Neural crest cell (in vitro differentiated cells): ENCODE results near the gene SPAAR. TPM values are rescaled to one million over a fixed set of nuclear protein-coding genes. Genes with fewer than 3 reads are reported as not detected.

Experiments
- DNase-seq: peaks from one replicate; pipeline ENCODE4 v3.0.0; 2021; ENCODE audit warnings: low read depth, mixed read lengths, low spot score
- H3K27ac Mint-ChIP-seq: one replicate; pipeline ENCODE4 v1.8.0; 2021; ENCODE audit warnings: mild to moderate bottlenecking, mixed read lengths; ENCODE audit not compliant: unreplicated experiment
- H3K27me3 Mint-ChIP-seq: 2 replicates; pipeline ENCODE4 v1.8.0; 2021; ENCODE audit warnings: low read depth, mild to moderate bottlenecking, mixed read lengths
- H3K36me3 Mint-ChIP-seq: 2 replicates; pipeline ENCODE4 v1.8.0; 2021; ENCODE audit warnings: low read depth, mild to moderate bottlenecking, mixed read lengths
- H3K4me1 Mint-ChIP-seq: 2 replicates; pipeline ENCODE4 v1.8.0; 2021; ENCODE audit warnings: mixed read lengths
- H3K4me3 Mint-ChIP-seq: one replicate; pipeline ENCODE4 v1.8.0; 2021; ENCODE audit warnings: mild to moderate bottlenecking, mixed read lengths
- H3K9me3 Mint-ChIP-seq: 2 replicates; pipeline ENCODE4 v1.8.0; 2021; ENCODE audit warnings: mixed read lengths
- CTCF ChIP-seq: fragments of 200-600 bp; sonication (generic); conservative IDR thresholded peaks from 2 replicates; pipeline ENCODE4 v1.5.0; 2021; ENCODE audit warnings: antibody characterized with exemption, mild to moderate bottlenecking
- total RNA-seq: library from RNA; stranded (reverse); gene quantifications from 2 replicates; pipeline ENCODE4 v1.2.1, GENCODE V29; 2021

The SPAAR gene
- total RNA-seq, 1 donor from 2014 or later, result not detected

GRCh38 chr9:35864695-35865255 lies 44.5 kb upstream of the SPAAR start:
- peaks cover 23% of the 10 kb centered on the region for H3K27me3 Mint-ChIP-seq
- no peaks in the 10 kb centered on the region for H3K36me3 Mint-ChIP-seq
- H3K4me3 Mint-ChIP-seq, result no peak overlapping the region
- no peak overlapping the region for H3K27ac Mint-ChIP-seq
- TF ChIP-seq CTCF, result no peak
- H3K9me3 Mint-ChIP-seq, result no peaks in the 10 kb centered on the region
- H3K4me1 Mint-ChIP-seq, result no peaks in the 10 kb centered on the region
- DNase-seq, result no peak

- H3K9me3 Mint-ChIP-seq, result no peaks in the 10 kb centered on the region
- H3K27ac Mint-ChIP-seq, result no peak overlapping the region
- H3K4me3 Mint-ChIP-seq, result no peak overlapping the region
- no peaks in the 10 kb centered on the region for H3K4me1 Mint-ChIP-seq
- no peak for TF ChIP-seq CTCF
- peaks cover 4% of the 10 kb centered on the region for H3K27me3 Mint-ChIP-seq
- H3K36me3 Mint-ChIP-seq, result no peaks in the 10 kb centered on the region
- DNase-seq, result no peak
Measured at GRCh38 chr9:35867538-35867937, 41.8 kb upstream of the SPAAR start.

DNA sequence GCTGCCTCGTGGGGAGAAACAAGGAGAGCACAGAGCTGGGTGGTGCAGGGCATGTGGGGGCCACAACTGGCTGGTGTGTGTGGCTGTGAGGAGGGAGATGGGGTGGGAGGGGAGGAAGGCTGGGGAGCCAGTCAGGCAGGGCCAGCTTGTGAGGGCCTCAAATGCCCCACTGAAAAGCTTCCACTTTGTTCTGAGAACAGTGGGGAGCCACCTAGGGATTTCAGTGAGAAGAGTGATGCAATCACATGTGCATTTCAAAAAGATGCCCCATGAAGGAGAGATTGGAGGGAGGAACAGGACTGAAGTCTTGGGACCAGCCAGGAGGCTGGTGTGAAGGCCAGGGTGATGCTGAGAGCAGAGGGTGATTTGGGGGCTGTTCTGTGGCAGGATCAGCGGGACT lies 40.4 kb upstream of the SPAAR start:
- H3K4me1 Mint-ChIP-seq, result no peaks in the 10 kb centered on the region
- no peak overlapping the region for H3K27ac Mint-ChIP-seq
- H3K9me3 Mint-ChIP-seq, result no peaks in the 10 kb centered on the region
- no peaks in the 10 kb centered on the region for H3K27me3 Mint-ChIP-seq
- no peak for TF ChIP-seq CTCF
- no peaks in the 10 kb centered on the region for H3K36me3 Mint-ChIP-seq
- no peak overlapping the region for H3K4me3 Mint-ChIP-seq
- DNase-seq, result no peak

DNA sequence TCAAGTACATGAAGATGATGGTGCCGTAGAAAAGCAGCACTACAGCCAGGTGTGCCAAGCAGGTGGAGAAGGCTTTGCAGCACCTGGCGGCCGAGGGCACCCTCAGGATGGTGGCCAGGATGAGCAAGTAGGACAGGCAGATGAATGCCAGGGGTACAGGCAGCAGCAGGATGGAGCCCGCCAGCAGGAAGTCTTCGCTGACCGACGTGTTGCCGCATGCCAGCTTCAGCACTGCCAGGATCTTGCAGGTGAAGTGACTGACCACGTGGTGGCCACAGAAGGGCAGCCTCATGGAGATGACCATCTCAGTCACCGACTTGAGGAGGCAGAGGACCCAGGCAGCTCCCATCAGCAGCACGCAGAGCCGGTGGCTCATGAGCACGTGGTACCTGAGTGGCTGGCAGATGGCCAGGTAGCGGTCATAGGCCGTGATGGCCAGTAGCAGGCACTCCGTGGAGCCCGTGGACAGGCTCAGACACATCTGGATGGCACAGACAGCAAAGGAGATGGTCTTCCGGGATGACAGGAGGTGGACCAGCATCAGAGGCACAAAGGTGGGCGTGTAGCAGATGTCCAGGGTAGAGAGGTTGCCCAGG lies 39.6 kb upstream of the SPAAR start:
- H3K4me3 Mint-ChIP-seq, result no peak overlapping the region
- no peak for TF ChIP-seq CTCF
- peaks cover 1% of the 10 kb centered on the region for H3K27me3 Mint-ChIP-seq
- no peaks in the 10 kb centered on the region for H3K36me3 Mint-ChIP-seq
- no peaks in the 10 kb centered on the region for H3K4me1 Mint-ChIP-seq
- DNase-seq, result no peak
- peaks cover under 1% of the 10 kb centered on the region for H3K9me3 Mint-ChIP-seq
- H3K27ac Mint-ChIP-seq, result no peak overlapping the region

GRCh38 chr9:35870351-35870923 lies 38.9 kb upstream of the SPAAR start, which contains the start of gene OR13J1:
OR13J1 (minus strand) TSS chr9:35870401; CDS start chr9:35870401, 0 bp downstream.
- DNase-seq, result no peak
- H3K4me1 Mint-ChIP-seq, result no peaks in the 10 kb centered on the region
- no peak for TF ChIP-seq CTCF
- H3K27me3 Mint-ChIP-seq, result peaks cover 5% of the 10 kb centered on the region
- H3K9me3 Mint-ChIP-seq, result peaks cover 4% of the 10 kb centered on the region
- no peaks in the 10 kb centered on the region for H3K36me3 Mint-ChIP-seq
- H3K27ac Mint-ChIP-seq, result no peak within 1 kb of the TSS
- no peak within 1 kb of the TSS for H3K4me3 Mint-ChIP-seq
